HEK293 (cell line): Measurements from ENCODE around the gene RSRC1.
A peak's percentile ranks its signal among the peaks of the same experiment; 100 is the strongest.

ENCODE experiments used
- EGR2 ChIP-seq: fragments of 450-650 bp; formaldehyde crosslinking; IDR thresholded peaks from 2 replicates; pipeline ENCODE4 v1.5.1; 2016; ENCODE audit warnings: low read depth, missing biosample characterization, missing genetic modification characterization
- SETDB1 ChIP-seq: IDR thresholded peaks from one replicate; pipeline ENCODE4 v1.6.1; 2017; ENCODE audit warnings: mild to moderate bottlenecking, low read length, moderate library complexity, mixed read lengths; ENCODE audit not compliant: insufficient read length
- SP3 ChIP-seq: fragments of 450-650 bp; formaldehyde crosslinking; IDR thresholded peaks from 2 replicates; pipeline ENCODE4 v1.5.1; 2016; ENCODE audit warnings: missing biosample characterization, missing genetic modification characterization
- YY2 ChIP-seq: fragments of 450-650 bp; formaldehyde crosslinking; IDR thresholded peaks from 2 replicates; pipeline ENCODE4 v1.5.1; 2016; ENCODE audit warnings: missing biosample characterization, missing genetic modification characterization
- ZBTB7A ChIP-seq: fragments of 450-650 bp; formaldehyde crosslinking; IDR thresholded peaks from 2 replicates; pipeline ENCODE4 v1.5.1; 2016; ENCODE audit warnings: low read depth, missing biosample characterization, missing genetic modification characterization
- ZFP37 ChIP-seq: fragments of 450-650 bp; formaldehyde crosslinking; IDR thresholded peaks from 2 replicates; pipeline ENCODE4 v1.5.1; 2016; ENCODE audit warnings: missing biosample characterization, missing genetic modification characterization
- ZNF140 ChIP-seq: fragments of 450-650 bp; formaldehyde crosslinking; IDR thresholded peaks from 2 replicates; pipeline ENCODE4 v1.5.1; 2016; ENCODE audit warnings: missing biosample characterization, missing genetic modification characterization
- ZNF155 ChIP-seq: fragments of 450-650 bp; formaldehyde crosslinking; IDR thresholded peaks from 2 replicates; pipeline ENCODE4 v1.5.1; 2016; ENCODE audit warnings: missing biosample characterization, missing genetic modification characterization
- ZNF2 ChIP-seq: fragments of 450-650 bp; formaldehyde crosslinking; IDR thresholded peaks from 2 replicates; pipeline ENCODE4 v1.5.1; 2016; ENCODE audit warnings: missing biosample characterization, missing genetic modification characterization
- ZNF211 ChIP-seq: fragments of 450-650 bp; formaldehyde crosslinking; IDR thresholded peaks from 2 replicates; pipeline ENCODE4 v1.5.1; 2016; ENCODE audit warnings: low read depth, missing biosample characterization, missing genetic modification characterization
- ZNF239 ChIP-seq: fragments of 450-650 bp; formaldehyde crosslinking; IDR thresholded peaks from 2 replicates; pipeline ENCODE4 v1.5.1; 2016; ENCODE audit warnings: missing biosample characterization, missing genetic modification characterization
- ZNF335 ChIP-seq: fragments of 450-650 bp; formaldehyde crosslinking; conservative IDR thresholded peaks from 2 replicates; pipeline ENCODE4 v1.5.1; 2016; ENCODE audit warnings: missing biosample characterization, missing genetic modification characterization
- ZNF394 ChIP-seq: fragments of 450-650 bp; formaldehyde crosslinking; IDR thresholded peaks from 2 replicates; pipeline ENCODE4 v1.5.1; 2016; ENCODE audit warnings: missing biosample characterization, missing genetic modification characterization, mild to moderate bottlenecking, moderate library complexity, borderline replicate concordance
- ZNF658 ChIP-seq: fragments of 450-650 bp; formaldehyde crosslinking; IDR thresholded peaks from 2 replicates; pipeline ENCODE4; 2016; ENCODE audit warnings: missing biosample characterization, missing genetic modification characterization
- ZNF677 ChIP-seq: fragments of 450-650 bp; IDR thresholded peaks from 2 replicates; pipeline ENCODE4 v1.5.0; 2018; ENCODE audit warnings: missing biosample characterization, mild to moderate bottlenecking, missing genetic modification characterization, moderate library complexity
- TF ChIP-seq, protein P1 (sequence below): fragments of 450-650 bp; formaldehyde crosslinking; IDR thresholded peaks from 2 replicates; pipeline ENCODE4 v1.5.1; 2016; ENCODE audit warnings: missing biosample characterization, missing genetic modification characterization
- TF ChIP-seq, protein P2 (sequence below): sonication (generic); formaldehyde crosslinking; IDR thresholded peaks from 2 replicates; pipeline ENCODE4 v1.8.1; 2022; ENCODE audit warnings: mild to moderate bottlenecking, moderate library complexity, missing genetic modification reagents
- TF ChIP-seq, protein P3 (sequence below): fragments of 450-650 bp; formaldehyde crosslinking; IDR thresholded peaks from 2 replicates; pipeline ENCODE4 v1.5.1; 2016; ENCODE audit warnings: missing biosample characterization, missing genetic modification characterization, low read depth
- TF ChIP-seq, protein P4 (sequence below): fragments of 450-650 bp; formaldehyde crosslinking; IDR thresholded peaks from 2 replicates; pipeline ENCODE4 v1.5.1; 2016; ENCODE audit warnings: missing biosample characterization, missing genetic modification characterization
- TF ChIP-seq, protein P5 (sequence below): fragments of 450-650 bp; formaldehyde crosslinking; optimal IDR thresholded peaks from 2 replicates; pipeline ENCODE3; 2016; ENCODE audit warnings: missing biosample characterization, mild to moderate bottlenecking, missing genetic modification characterization
- TF ChIP-seq, protein P6 (sequence below): fragments of 450-650 bp; formaldehyde crosslinking; IDR thresholded peaks from 2 replicates; pipeline ENCODE4 v1.5.0; 2017; ENCODE audit warnings: missing biosample characterization, missing genetic modification characterization, borderline replicate concordance
- TF ChIP-seq, protein P7 (sequence below): fragments of 450-650 bp; IDR thresholded peaks from 2 replicates; pipeline ENCODE4 v1.5.1; 2018; ENCODE audit warnings: missing biosample characterization, mild to moderate bottlenecking, missing genetic modification characterization
- TF ChIP-seq, protein P8 (sequence below): fragments of 450-650 bp; formaldehyde crosslinking; IDR thresholded peaks from 2 replicates; pipeline ENCODE4 v1.5.1; 2016; ENCODE audit warnings: missing biosample characterization, missing genetic modification characterization

Gene RSRC1

DNA sequence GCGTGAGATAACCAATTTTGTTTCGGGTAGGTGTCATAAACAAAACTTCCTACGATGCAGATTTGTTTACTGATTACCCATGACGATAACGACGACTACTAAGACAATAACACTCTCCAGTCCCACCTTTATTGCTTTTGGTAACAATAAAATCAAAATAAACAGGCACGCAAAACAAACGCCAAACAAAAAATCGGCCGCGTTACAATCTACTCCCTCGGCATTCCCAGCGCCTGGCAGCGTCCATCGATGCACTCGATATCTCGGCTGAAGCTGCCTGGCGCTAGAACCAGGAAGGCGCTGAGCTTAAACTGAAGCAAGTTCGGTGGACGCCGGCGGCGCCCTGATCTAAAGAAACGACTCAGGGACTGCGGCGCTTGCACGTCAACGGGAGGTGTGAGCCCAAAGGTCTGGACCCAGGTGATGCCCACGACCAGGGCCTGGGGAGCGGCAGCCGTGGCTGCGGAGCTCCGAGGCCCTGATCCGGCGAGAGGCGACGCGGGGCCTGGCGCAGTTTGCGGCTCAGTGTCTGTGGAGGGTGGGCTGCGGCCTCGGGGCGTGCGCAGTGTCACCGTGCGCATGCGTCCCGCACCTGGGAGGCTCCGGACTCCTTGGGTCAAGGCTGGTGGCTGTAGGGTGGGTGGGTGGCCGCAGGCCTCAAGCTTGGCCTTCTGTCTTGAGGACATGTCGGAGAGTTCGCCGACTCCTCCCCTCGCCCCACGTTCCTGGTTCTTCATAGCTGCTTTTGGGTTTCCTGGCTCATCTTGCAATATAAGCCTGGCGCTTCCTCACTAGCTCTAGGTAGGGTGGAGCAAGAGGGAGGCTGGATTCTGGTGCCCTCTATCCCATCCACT, at the start of gene RSRC1 (continued):
- TF ChIP-seq, protein P1, sequence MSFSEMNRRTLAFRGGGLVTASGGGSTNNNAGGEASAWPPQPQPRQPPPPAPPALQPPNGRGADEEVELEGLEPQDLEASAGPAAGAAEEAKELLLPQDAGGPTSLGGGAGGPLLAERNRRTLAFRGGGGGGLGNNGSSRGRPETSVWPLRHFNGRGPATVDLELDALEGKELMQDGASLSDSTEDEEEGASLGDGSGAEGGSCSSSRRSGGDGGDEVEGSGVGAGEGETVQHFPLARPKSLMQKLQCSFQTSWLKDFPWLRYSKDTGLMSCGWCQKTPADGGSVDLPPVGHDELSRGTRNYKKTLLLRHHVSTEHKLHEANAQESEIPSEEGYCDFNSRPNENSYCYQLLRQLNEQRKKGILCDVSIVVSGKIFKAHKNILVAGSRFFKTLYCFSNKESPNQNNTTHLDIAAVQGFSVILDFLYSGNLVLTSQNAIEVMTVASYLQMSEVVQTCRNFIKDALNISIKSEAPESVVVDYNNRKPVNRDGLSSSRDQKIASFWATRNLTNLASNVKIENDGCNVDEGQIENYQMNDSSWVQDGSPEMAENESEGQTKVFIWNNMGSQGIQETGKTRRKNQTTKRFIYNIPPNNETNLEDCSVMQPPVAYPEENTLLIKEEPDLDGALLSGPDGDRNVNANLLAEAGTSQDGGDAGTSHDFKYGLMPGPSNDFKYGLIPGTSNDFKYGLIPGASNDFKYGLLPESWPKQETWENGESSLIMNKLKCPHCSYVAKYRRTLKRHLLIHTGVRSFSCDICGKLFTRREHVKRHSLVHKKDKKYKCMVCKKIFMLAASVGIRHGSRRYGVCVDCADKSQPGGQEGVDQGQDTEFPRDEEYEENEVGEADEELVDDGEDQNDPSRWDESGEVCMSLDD (tag by site-specific recombination) = no peak
- no peak for TF ChIP-seq ZNF211 (tag by site-specific recombination)
- TF ChIP-seq, protein P2, sequence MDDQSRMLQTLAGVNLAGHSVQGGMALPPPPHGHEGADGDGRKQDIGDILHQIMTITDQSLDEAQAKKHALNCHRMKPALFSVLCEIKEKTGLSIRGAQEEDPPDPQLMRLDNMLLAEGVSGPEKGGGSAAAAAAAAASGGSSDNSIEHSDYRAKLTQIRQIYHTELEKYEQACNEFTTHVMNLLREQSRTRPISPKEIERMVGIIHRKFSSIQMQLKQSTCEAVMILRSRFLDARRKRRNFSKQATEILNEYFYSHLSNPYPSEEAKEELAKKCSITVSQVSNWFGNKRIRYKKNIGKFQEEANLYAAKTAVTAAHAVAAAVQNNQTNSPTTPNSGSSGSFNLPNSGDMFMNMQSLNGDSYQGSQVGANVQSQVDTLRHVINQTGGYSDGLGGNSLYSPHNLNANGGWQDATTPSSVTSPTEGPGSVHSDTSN (CRISPR knock-in tag) = no peak
- TF ChIP-seq, protein P3, sequence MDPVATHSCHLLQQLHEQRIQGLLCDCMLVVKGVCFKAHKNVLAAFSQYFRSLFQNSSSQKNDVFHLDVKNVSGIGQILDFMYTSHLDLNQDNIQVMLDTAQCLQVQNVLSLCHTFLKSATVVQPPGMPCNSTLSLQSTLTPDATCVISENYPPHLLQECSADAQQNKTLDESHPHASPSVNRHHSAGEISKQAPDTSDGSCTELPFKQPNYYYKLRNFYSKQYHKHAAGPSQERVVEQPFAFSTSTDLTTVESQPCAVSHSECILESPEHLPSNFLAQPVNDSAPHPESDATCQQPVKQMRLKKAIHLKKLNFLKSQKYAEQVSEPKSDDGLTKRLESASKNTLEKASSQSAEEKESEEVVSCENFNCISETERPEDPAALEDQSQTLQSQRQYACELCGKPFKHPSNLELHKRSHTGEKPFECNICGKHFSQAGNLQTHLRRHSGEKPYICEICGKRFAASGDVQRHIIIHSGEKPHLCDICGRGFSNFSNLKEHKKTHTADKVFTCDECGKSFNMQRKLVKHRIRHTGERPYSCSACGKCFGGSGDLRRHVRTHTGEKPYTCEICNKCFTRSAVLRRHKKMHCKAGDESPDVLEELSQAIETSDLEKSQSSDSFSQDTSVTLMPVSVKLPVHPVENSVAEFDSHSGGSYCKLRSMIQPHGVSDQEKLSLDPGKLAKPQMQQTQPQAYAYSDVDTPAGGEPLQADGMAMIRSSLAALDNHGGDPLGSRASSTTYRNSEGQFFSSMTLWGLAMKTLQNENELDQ (tag by site-specific recombination) = no peak
- no peak for TF ChIP-seq ZNF239 (tag by site-specific recombination)
- TF ChIP-seq ZNF140 (tag by site-specific recombination) = no peak
- no peak for TF ChIP-seq ZNF155 (tag by site-specific recombination)
- no peak for TF ChIP-seq YY2 (tag by site-specific recombination)
- no peak for TF ChIP-seq ZNF677 (tag by site-specific recombination)
- peak; percentile 98 for TF ChIP-seq ZNF335 (tag by site-specific recombination)
- TF ChIP-seq ZNF394 (tag by site-specific recombination) = 0 out of 2 replicates have a peak, but pooled peaks have one; percentile 25
- 0 out of 2 replicates have a peak, but pooled peaks have one; percentile 55 for TF ChIP-seq ZBTB7A (tag by site-specific recombination)
- TF ChIP-seq, protein P4, sequence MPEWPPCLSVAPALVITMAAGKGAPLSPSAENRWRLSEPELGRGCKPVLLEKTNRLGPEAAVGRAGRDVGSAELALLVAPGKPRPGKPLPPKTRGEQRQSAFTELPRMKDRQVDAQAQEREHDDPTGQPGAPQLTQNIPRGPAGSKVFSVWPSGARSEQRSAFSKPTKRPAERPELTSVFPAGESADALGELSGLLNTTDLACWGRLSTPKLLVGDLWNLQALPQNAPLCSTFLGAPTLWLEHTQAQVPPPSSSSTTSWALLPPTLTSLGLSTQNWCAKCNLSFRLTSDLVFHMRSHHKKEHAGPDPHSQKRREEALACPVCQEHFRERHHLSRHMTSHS (tag by site-specific recombination) = no peak
- TF ChIP-seq ZNF658 (tag by site-specific recombination) = no peak
- TF ChIP-seq, protein P5, sequence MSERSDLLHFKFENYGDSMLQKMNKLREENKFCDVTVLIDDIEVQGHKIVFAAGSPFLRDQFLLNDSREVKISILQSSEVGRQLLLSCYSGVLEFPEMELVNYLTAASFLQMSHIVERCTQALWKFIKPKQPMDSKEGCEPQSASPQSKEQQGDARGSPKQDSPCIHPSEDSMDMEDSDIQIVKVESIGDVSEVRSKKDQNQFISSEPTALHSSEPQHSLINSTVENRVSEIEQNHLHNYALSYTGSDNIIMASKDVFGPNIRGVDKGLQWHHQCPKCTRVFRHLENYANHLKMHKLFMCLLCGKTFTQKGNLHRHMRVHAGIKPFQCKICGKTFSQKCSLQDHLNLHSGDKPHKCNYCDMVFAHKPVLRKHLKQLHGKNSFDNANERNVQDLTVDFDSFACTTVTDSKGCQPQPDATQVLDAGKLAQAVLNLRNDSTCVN (tag by site-specific recombination) = peak; percentile 59
- TF ChIP-seq ZFP37 (tag by site-specific recombination) = peak; percentile 91
- peak; percentile 52 for TF ChIP-seq SETDB1
- TF ChIP-seq ZNF2 (tag by site-specific recombination) = peak; percentile 63; the same call in 1 of the 2 replicates
- peak; percentile 51; the same call in 1 of the 2 replicates for TF ChIP-seq SP3
- TF ChIP-seq EGR2 (tag by site-specific recombination) = 0 out of 2 replicates have a peak, but pooled peaks have one; percentile 33
- TF ChIP-seq, protein P6, sequence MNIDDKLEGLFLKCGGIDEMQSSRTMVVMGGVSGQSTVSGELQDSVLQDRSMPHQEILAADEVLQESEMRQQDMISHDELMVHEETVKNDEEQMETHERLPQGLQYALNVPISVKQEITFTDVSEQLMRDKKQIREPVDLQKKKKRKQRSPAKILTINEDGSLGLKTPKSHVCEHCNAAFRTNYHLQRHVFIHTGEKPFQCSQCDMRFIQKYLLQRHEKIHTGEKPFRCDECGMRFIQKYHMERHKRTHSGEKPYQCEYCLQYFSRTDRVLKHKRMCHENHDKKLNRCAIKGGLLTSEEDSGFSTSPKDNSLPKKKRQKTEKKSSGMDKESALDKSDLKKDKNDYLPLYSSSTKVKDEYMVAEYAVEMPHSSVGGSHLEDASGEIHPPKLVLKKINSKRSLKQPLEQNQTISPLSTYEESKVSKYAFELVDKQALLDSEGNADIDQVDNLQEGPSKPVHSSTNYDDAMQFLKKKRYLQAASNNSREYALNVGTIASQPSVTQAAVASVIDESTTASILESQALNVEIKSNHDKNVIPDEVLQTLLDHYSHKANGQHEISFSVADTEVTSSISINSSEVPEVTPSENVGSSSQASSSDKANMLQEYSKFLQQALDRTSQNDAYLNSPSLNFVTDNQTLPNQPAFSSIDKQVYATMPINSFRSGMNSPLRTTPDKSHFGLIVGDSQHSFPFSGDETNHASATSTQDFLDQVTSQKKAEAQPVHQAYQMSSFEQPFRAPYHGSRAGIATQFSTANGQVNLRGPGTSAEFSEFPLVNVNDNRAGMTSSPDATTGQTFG (tag by site-specific recombination) = no peak
- TF ChIP-seq, protein P7, sequence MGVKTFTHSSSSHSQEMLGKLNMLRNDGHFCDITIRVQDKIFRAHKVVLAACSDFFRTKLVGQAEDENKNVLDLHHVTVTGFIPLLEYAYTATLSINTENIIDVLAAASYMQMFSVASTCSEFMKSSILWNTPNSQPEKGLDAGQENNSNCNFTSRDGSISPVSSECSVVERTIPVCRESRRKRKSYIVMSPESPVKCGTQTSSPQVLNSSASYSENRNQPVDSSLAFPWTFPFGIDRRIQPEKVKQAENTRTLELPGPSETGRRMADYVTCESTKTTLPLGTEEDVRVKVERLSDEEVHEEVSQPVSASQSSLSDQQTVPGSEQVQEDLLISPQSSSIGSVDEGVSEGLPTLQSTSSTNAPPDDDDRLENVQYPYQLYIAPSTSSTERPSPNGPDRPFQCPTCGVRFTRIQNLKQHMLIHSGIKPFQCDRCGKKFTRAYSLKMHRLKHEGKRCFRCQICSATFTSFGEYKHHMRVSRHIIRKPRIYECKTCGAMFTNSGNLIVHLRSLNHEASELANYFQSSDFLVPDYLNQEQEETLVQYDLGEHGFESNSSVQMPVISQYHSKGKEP = no peak
- TF ChIP-seq, protein P8, sequence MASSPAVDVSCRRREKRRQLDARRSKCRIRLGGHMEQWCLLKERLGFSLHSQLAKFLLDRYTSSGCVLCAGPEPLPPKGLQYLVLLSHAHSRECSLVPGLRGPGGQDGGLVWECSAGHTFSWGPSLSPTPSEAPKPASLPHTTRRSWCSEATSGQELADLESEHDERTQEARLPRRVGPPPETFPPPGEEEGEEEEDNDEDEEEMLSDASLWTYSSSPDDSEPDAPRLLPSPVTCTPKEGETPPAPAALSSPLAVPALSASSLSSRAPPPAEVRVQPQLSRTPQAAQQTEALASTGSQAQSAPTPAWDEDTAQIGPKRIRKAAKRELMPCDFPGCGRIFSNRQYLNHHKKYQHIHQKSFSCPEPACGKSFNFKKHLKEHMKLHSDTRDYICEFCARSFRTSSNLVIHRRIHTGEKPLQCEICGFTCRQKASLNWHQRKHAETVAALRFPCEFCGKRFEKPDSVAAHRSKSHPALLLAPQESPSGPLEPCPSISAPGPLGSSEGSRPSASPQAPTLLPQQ (tag by site-specific recombination) = peak; percentile 40; the same call in 1 of the 2 replicates
